Measurements from ENCODE around the gene PDZRN3. TPM values are rescaled to one million over a fixed set of nuclear protein-coding genes. Genes with fewer than 3 reads are reported as not detected.
A peak's percentile ranks its signal among the peaks of the same experiment; 100 is the strongest.

Gene PDZRN3
- total and polyA plus RNA-seq, 4 donors: 7.3 to 36.4 (median 16.3) TPM

DNA sequence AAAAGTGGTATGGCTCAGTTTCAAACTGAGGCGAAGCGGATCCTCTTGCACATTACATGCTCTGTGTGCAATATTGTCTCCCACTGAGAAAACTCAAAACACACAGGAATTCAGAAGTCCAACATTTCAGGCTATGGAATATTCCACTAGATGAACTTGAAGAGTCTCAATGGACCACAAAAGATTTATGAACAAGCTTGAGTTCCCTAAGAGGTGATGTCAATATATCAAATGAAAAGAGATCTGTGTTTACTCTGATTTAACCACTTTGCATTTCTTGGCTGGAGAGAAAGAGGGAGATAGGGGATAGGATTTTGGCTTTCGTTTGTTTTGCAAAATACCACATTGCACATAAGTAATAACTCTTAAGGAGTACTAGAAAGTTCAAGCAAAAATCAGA, 20.3 kb downstream of the PDZRN3 start:
- Histone ChIP-seq H3K9me3 (ENCODE audit: control insufficient read depth in 4 of 4, insufficient read depth in 3 of 4, low read length in 3 of 4) (no peaks in the 10 kb centered on the region), H3K27me3 (ENCODE audit: control insufficient read depth in 3 of 3, insufficient read depth in 3 of 3, low read length in 2 of 3) (no peaks in the 10 kb centered on the region), H3K4me3 (no peak overlapping the region), H3K9ac (ENCODE audit: insufficient read depth in 1 of 2, low read length in 2 of 2) (no peak overlapping the region), H3K27ac (ENCODE audit: low read depth in 1 of 2, low read length in 1 of 2) (no peak overlapping the region), H3K36me3 (ENCODE audit: control insufficient read depth in 4 of 4, insufficient read depth in 4 of 4, low read length in 4 of 4) (peaks cover 0 to 13% (median 4%) of the 10 kb centered on the region in 4 donors), H3K4me1 (ENCODE audit: control insufficient read depth in 5 of 5, insufficient read depth in 5 of 5, low read length in 5 of 5) (peaks cover 3 to 53% (median 29%) of the 10 kb centered on the region in 5 donors)
- DNase-seq (peak in 2 of 3 donors; percentile 36 to 56), ATAC-seq (ENCODE audit: insufficient read depth, low FRiP score) (no peak)
- TF ChIP-seq, protein P1, sequence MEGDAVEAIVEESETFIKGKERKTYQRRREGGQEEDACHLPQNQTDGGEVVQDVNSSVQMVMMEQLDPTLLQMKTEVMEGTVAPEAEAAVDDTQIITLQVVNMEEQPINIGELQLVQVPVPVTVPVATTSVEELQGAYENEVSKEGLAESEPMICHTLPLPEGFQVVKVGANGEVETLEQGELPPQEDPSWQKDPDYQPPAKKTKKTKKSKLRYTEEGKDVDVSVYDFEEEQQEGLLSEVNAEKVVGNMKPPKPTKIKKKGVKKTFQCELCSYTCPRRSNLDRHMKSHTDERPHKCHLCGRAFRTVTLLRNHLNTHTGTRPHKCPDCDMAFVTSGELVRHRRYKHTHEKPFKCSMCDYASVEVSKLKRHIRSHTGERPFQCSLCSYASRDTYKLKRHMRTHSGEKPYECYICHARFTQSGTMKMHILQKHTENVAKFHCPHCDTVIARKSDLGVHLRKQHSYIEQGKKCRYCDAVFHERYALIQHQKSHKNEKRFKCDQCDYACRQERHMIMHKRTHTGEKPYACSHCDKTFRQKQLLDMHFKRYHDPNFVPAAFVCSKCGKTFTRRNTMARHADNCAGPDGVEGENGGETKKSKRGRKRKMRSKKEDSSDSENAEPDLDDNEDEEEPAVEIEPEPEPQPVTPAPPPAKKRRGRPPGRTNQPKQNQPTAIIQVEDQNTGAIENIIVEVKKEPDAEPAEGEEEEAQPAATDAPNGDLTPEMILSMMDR (IDR thresholded peaks at IDR 0.05; ENCODE audit: control extremely low read depth, extremely low read depth): no peak
- 67 to 86% methylated on average over 3 of the region's 3 CpGs for WGBS, 2 donors

DNA sequence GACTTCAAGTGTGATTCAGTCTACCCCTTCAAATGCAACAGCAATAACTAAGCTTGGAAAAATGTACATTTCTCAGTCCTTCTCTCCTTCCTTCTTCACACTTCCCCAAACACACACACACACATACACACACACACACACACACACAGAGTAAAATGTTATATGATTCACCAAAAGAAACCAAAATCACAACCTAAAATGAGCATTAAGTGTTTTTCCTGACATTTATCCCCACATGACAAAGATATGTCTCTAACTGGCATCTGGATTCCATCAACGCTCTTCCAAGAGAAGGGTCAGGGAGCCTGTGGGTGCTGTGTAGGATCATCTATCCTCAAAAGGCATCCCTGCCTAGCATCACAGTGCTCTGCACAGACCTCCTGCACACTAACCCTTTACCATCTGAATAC, 21.0 kb downstream of the PDZRN3 start:
- H3K9ac ChIP-seq (ENCODE audit: insufficient read depth in 1 of 2, low read length in 2 of 2): no peak overlapping the region
- no peaks in the 10 kb centered on the region for H3K27me3 ChIP-seq (ENCODE audit: control insufficient read depth in 3 of 3, insufficient read depth in 3 of 3, low read length in 2 of 3)
- H3K27ac ChIP-seq (ENCODE audit: low read depth in 1 of 2, low read length in 1 of 2): peak overlapping the region in 1 of 2 donors; percentile 55
- H3K36me3 ChIP-seq (ENCODE audit: control insufficient read depth in 4 of 4, insufficient read depth in 4 of 4, low read length in 4 of 4): peaks cover 0 to 17% (median 4%) of the 10 kb centered on the region in 4 donors
- no peaks in the 10 kb centered on the region for H3K9me3 ChIP-seq (ENCODE audit: control insufficient read depth in 4 of 4, insufficient read depth in 3 of 4, low read length in 3 of 4)
- DNase-seq (no peak), ATAC-seq (ENCODE audit: insufficient read depth, low FRiP score) (no peak)
- peaks cover 3 to 53% (median 29%) of the 10 kb centered on the region in 5 donors for H3K4me1 ChIP-seq (ENCODE audit: control insufficient read depth in 5 of 5, insufficient read depth in 5 of 5, low read length in 5 of 5)
- H3K4me3 ChIP-seq: no peak overlapping the region
- WGBS, 2 donors: 67 to 94% methylated on average over 1 of the region's 1 CpG
- TF ChIP-seq, protein P1 (IDR thresholded peaks at IDR 0.05; ENCODE audit: control extremely low read depth, extremely low read depth): no peak

- DNase-seq: no peak
- TF ChIP-seq, protein P1 (IDR thresholded peaks at IDR 0.05; ENCODE audit: control extremely low read depth, extremely low read depth): no peak
- Histone ChIP-seq H3K36me3 (ENCODE audit: control insufficient read depth in 4 of 4, insufficient read depth in 4 of 4, low read length in 4 of 4) (peaks cover 2 to 22% (median 7%) of the 10 kb centered on the region in 4 donors), H3K4me1 (ENCODE audit: control insufficient read depth in 5 of 5, insufficient read depth in 5 of 5, low read length in 5 of 5) (peaks cover 3 to 53% (median 29%) of the 10 kb centered on the region in 5 donors), H3K9me3 (ENCODE audit: control insufficient read depth in 4 of 4, insufficient read depth in 3 of 4, low read length in 3 of 4) (no peaks in the 10 kb centered on the region), H3K9ac (ENCODE audit: insufficient read depth in 1 of 2, low read length in 2 of 2) (no peak overlapping the region), H3K27ac (ENCODE audit: low read depth in 1 of 2, low read length in 1 of 2) (peak overlapping the region in 1 of 2 donors; percentile 72), H3K4me3 (no peak overlapping the region), H3K27me3 (ENCODE audit: control insufficient read depth in 3 of 3, insufficient read depth in 3 of 3, low read length in 2 of 3) (no peaks in the 10 kb centered on the region)
- 73 to 92% methylated on average over 3 of the region's 3 CpGs for WGBS, 2 donors
- no peak for ATAC-seq (ENCODE audit: insufficient read depth, low FRiP score)
Observed at GRCh38 chr3:73602170-73602569, 22.6 kb downstream of the PDZRN3 start.

- H3K27ac ChIP-seq (ENCODE audit: low read depth in 1 of 2, low read length in 1 of 2): peak overlapping the region in 1 of 2 donors; percentile 72
- WGBS, 2 donors: 79 to 84% methylated on average over 2 of the region's 2 CpGs
- ATAC-seq (ENCODE audit: insufficient read depth, low FRiP score): no peak
Observed at GRCh38 chr3:73601481-73601880, 23.3 kb downstream of the PDZRN3 start.

More at GRCh38 chr3:73601481-73601880, 23.3 kb downstream of the PDZRN3 start:
- TF ChIP-seq, protein P1 (IDR thresholded peaks at IDR 0.05; ENCODE audit: control extremely low read depth, extremely low read depth): no peak
- Histone ChIP-seq H3K9ac (ENCODE audit: insufficient read depth in 1 of 2, low read length in 2 of 2) (no peak overlapping the region), H3K4me1 (ENCODE audit: control insufficient read depth in 5 of 5, insufficient read depth in 5 of 5, low read length in 5 of 5) (peaks cover 3 to 53% (median 29%) of the 10 kb centered on the region in 5 donors), H3K4me3 (no peak overlapping the region), H3K9me3 (ENCODE audit: control insufficient read depth in 4 of 4, insufficient read depth in 3 of 4, low read length in 3 of 4) (no peaks in the 10 kb centered on the region), H3K36me3 (ENCODE audit: control insufficient read depth in 4 of 4, insufficient read depth in 4 of 4, low read length in 4 of 4) (peaks cover 2 to 22% (median 7%) of the 10 kb centered on the region in 4 donors), H3K27me3 (ENCODE audit: control insufficient read depth in 3 of 3, insufficient read depth in 3 of 3, low read length in 2 of 3) (no peaks in the 10 kb centered on the region)
- no peak for DNase-seq
